SK-N-MC (cell line): Measurements from ENCODE around the gene IQSEC3.
"Not testable (repeated sequence)": the region's sequence is repeated elsewhere in the genome, so short reads cannot be mapped to it uniquely, and the experiment has no call there.

ENCODE experiments used
- DNase-seq: peaks from one replicate; pipeline ENCODE4 v3.0.0-alpha.2; 2011; ENCODE audit warnings: low read depth, low spot score
- H3K27ac ChIP-seq: fragments of 200-600 bp; sonication (generic); 2 replicates; pipeline ENCODE4 v1.5.1; 2016; ENCODE audit warnings: mixed run types
- H3K36me3 ChIP-seq: fragments of 200-600 bp; sonication (generic); 2 replicates; pipeline ENCODE4 v1.6.1; 2017; ENCODE audit warnings: antibody characterized with exemption, low read length, mixed read lengths; ENCODE audit not compliant: insufficient read depth
- H3K4me3 ChIP-seq: fragments of 200-600 bp; sonication (generic); 2 replicates; pipeline ENCODE4 v1.5.1; 2016
- H3K9ac ChIP-seq: fragments of 200-600 bp; sonication (generic); 2 replicates; pipeline ENCODE4 v1.8.0; 2017; ENCODE audit warnings: mixed run types, mixed read lengths; ENCODE audit not compliant: insufficient read length
- H3K9me3 ChIP-seq: fragments of 200-600 bp; sonication (generic); 2 replicates; pipeline ENCODE4 v1.6.1; 2017; ENCODE audit warnings: low read depth, mild to moderate bottlenecking, antibody characterized with exemption, low read length, moderate library complexity, mixed read lengths
- EZH2 ChIP-seq: fragments of 200-600 bp; sonication (generic); IDR thresholded peaks from one replicate; pipeline ENCODE4 v1.6.1; 2017; ENCODE audit warnings: antibody characterized with exemption
- FOXP2 ChIP-seq: optimal IDR thresholded peaks from 2 replicates; pipeline ENCODE3; 2011; ENCODE audit warnings: mild to moderate bottlenecking, moderate library complexity; ENCODE audit not compliant: insufficient read depth; ENCODE audit errors: extremely low read length, control extremely low read depth
- POLR2AphosphoS5 ChIP-seq: IDR thresholded peaks from 2 replicates; pipeline ENCODE4 v1.6.1; 2012; ENCODE audit warnings: mild to moderate bottlenecking, low read depth, low read length, borderline replicate concordance

IQSEC3 gene

DNA sequence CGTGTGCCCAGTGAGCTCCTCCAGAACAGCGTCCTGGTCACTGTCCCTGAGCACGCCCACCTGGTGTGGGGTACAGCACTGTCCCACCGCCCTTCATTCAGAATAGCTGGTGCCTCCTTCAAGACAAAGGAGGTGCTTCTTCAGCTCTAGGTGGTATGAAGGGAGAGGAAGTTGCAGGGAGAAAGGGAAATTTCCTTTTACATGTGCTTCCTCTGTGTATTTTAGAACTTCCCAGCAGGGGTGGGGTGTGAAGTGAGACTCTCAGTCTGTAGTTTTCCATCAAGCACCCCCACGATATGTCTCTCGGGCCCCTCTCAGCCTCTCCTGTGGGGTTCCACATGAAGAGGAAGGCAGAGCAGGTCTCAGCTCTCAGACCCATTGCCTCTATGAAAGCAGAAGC lies 148.5 kb downstream of the IQSEC3 start:
- no peak for DNase-seq
- H3K9ac ChIP-seq = no peak overlapping the region
- no peaks in the 10 kb centered on the region for H3K9me3 ChIP-seq
- H3K4me3 ChIP-seq = no peak overlapping the region
- TF ChIP-seq EZH2 (no peak), FOXP2 (no peak), POLR2AphosphoS5 (no peak)
- H3K27ac ChIP-seq = no peak overlapping the region
- H3K36me3 ChIP-seq = no peaks in the 10 kb centered on the region

GRCh38 chr12:217029-217428 lies 150.5 kb downstream of the IQSEC3 start:
- H3K9me3 ChIP-seq, H3K27ac ChIP-seq, H3K4me3 ChIP-seq, DNase-seq, H3K9ac ChIP-seq, H3K36me3 ChIP-seq: not testable (repeated sequence)

GRCh38 chr12:218221-218620 lies 151.7 kb downstream of the IQSEC3 start:
- no peaks in the 10 kb centered on the region for H3K9me3 ChIP-seq
- TF ChIP-seq POLR2AphosphoS5 = no peak
- no peak for DNase-seq
- no peak overlapping the region for H3K27ac ChIP-seq
- no peak overlapping the region for H3K4me3 ChIP-seq
- H3K36me3 ChIP-seq = no peaks in the 10 kb centered on the region
- H3K9ac ChIP-seq = no peak overlapping the region

GRCh38 chr12:218728-219590 lies 152.4 kb downstream of the IQSEC3 start:
- Histone ChIP-seq H3K9me3 (no peaks in the 10 kb centered on the region), H3K4me3 (no peak overlapping the region), H3K27ac (no peak overlapping the region), H3K36me3 (no peaks in the 10 kb centered on the region), H3K9ac (no peak overlapping the region)
- TF ChIP-seq FOXP2 = no peak
- TF ChIP-seq POLR2AphosphoS5 = no peak
- no peak for TF ChIP-seq EZH2
- no peak for DNase-seq

DNA sequence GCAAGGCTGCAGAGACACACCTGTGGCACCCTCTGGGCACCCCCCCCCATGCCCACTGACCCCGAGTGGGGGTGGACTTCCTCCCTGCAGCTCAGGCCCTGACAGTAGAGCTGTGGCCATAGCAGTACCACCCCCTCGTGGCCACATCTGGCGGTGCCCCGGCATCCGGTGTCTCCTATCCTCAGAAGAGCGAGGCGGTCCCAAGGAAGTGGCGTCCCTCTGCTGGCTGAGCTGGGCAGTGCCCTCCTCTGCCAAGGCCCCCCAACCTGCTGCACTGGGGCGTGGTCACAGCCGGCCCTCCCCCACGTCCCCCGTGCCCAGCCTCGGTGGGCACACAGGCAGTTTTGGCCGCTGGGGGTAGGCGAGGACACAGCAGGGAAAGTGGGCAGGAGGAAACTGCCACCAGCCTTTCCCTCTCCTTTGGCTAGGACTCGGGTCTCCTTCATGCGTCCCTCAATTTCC lies 153.4 kb downstream of the IQSEC3 start:
- Histone ChIP-seq H3K9me3 (no peaks in the 10 kb centered on the region), H3K9ac (no peak overlapping the region), H3K27ac (no peak overlapping the region), H3K4me3 (no peak overlapping the region), H3K36me3 (no peaks in the 10 kb centered on the region)
- no peak for DNase-seq
- TF ChIP-seq FOXP2 (no peak), POLR2AphosphoS5 (no peak), EZH2 (no peak)

- DNase-seq = no peak
- Histone ChIP-seq H3K9ac (no peak overlapping the region), H3K27ac (no peak overlapping the region), H3K4me3 (no peak overlapping the region), H3K9me3 (no peaks in the 10 kb centered on the region), H3K36me3 (no peaks in the 10 kb centered on the region)
- no peak for TF ChIP-seq EZH2
- TF ChIP-seq FOXP2 = no peak
- no peak for TF ChIP-seq POLR2AphosphoS5
Measured at GRCh38 chr12:220491-220890, 153.9 kb downstream of the IQSEC3 start.

- no peak overlapping the region for H3K4me3 ChIP-seq
- H3K36me3 ChIP-seq = no peaks in the 10 kb centered on the region
- TF ChIP-seq POLR2AphosphoS5 = no peak
- TF ChIP-seq EZH2 = no peak
- no peak for TF ChIP-seq FOXP2
- DNase-seq = no peak
- no peak overlapping the region for H3K27ac ChIP-seq
- no peak overlapping the region for H3K9ac ChIP-seq
- H3K9me3 ChIP-seq = no peaks in the 10 kb centered on the region
Measured at GRCh38 chr12:220946-221550, 154.5 kb downstream of the IQSEC3 start.

- Histone ChIP-seq H3K36me3 (no peaks in the 10 kb centered on the region), H3K27ac (no peak overlapping the region), H3K4me3 (no peak overlapping the region), H3K9ac (no peak overlapping the region), H3K9me3 (no peaks in the 10 kb centered on the region)
- no peak for DNase-seq
- TF ChIP-seq EZH2 (no peak), FOXP2 (no peak), POLR2AphosphoS5 (no peak)
Measured at GRCh38 chr12:221736-222135, 155.2 kb downstream of the IQSEC3 start.

DNA sequence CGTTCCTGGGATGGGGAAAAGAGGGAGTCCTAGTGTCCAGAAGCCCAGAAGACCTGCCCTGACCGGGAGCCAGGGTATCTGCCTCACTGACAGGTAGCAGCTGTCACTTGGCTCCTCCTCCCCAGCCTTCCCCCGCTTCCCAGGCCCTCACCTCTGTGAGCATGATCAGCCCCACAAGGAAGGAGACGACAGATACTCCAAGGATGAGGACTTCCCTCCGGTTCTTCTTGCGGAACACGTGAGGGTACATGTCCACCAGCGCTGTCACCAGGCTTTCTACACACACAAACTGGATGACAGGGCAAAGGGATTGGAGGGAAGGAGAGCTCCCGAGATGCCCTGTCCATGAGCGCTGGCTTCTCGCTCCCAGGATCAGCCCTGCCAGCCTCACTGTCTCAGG lies 157.3 kb downstream of the IQSEC3 start:
- no peaks in the 10 kb centered on the region for H3K36me3 ChIP-seq
- TF ChIP-seq POLR2AphosphoS5 = no peak
- TF ChIP-seq EZH2 = no peak
- H3K4me3 ChIP-seq = no peak overlapping the region
- H3K9ac ChIP-seq = no peak overlapping the region
- no peak overlapping the region for H3K27ac ChIP-seq
- H3K9me3 ChIP-seq = no peaks in the 10 kb centered on the region
- DNase-seq = no peak
